Measurements from ENCODE around the gene ATP5PF. TPM values are rescaled to one million over a fixed set of nuclear protein-coding genes. Genes with fewer than 3 reads are reported as not detected.

ATP5PF gene
- total RNA-seq, 2 experiments from 2014 or later: 114 to 131 TPM

Other genes with a start within 250 kb of the ATP5PF start
- gene MRPL39, start 127.4 kb downstream of the ATP5PF start, total RNA-seq: 10 to 100 TPM; 43.5 to 44.8 TPM
- gene JAM2, start 95.6 kb downstream of the ATP5PF start, total RNA-seq: under 1 TPM; 0.26 to 0.37 TPM
- 10 to 100 TPM; 23.9 to 27.1 TPM for gene GABPA, start 68 bp upstream of the ATP5PF start, total RNA-seq